Mammary epithelial cell (primary cell): ENCODE data around the gene ULK2.

Experiments used
- CTCF ChIP-seq, 2 donors: IDR thresholded peaks in 1 of 2; conservative IDR thresholded peaks in 1 of 2; 2 replicates each; pipeline ENCODE4 v1.5.1; 2011 to 2012; ENCODE audit warnings: inconsistent platforms in 2 of 2, low read length in 2 of 2, mild to moderate bottlenecking in 2 of 2, control low read depth in 1 of 2, low read depth in 1 of 2; ENCODE audit not compliant: insufficient read depth in 1 of 2; ENCODE audit errors: extremely low read depth in 1 of 2
- EZH2 ChIP-seq: IDR thresholded peaks from 2 replicates; pipeline ENCODE4 v1.6.1; 2012; ENCODE audit warnings: low read length, inconsistent platforms, borderline replicate concordance

GRCh38 chr17:19773534-19773933 lies 94.2 kb downstream of the ULK2 start:
- TF ChIP-seq CTCF (conservative IDR thresholded peaks at IDR 0.05 in 1 of 2, IDR thresholded peaks at IDR 0.05 in 1 of 2; ENCODE audit: extremely low read depth in 1 of 2, insufficient read depth in 1 of 2, low read depth in 1 of 2, low read length in 2 of 2) (no peak), EZH2 (no peak)
